WERI-Rb-1 (cell line): ENCODE data around the gene FTO.

Experiments used
- DNase-seq: peaks from one replicate; pipeline ENCODE4 v3.0.0-alpha.2; 2020
- H3K27ac ChIP-seq: fragments of 250-450 bp; sonication (Bioruptor Pico); 2 replicates; pipeline ENCODE4 v1.5.1; 2020; ENCODE audit warnings: mild to moderate bottlenecking, moderate library complexity
- H3K27me3 ChIP-seq: fragments of 250-450 bp; sonication (Bioruptor Pico); 2 replicates; pipeline ENCODE4 v1.5.1; 2021; ENCODE audit warnings: mild to moderate bottlenecking, low read depth, moderate library complexity; ENCODE audit not compliant: insufficient read depth, severe bottlenecking
- H3K36me3 ChIP-seq: fragments of 250-450 bp; sonication (Bioruptor Pico); 2 replicates; pipeline ENCODE4 v1.5.1; 2020; ENCODE audit warnings: mild to moderate bottlenecking, moderate library complexity
- H3K4me3 ChIP-seq: 2 replicates; pipeline ENCODE4 v1.5.1; 2011; ENCODE audit warnings: low read depth, mild to moderate bottlenecking, control low read depth, low read length
- H3K9me3 ChIP-seq: fragments of 250-450 bp; sonication (Bioruptor Pico); 2 replicates; pipeline ENCODE4 v1.5.1; 2021; ENCODE audit warnings: mild to moderate bottlenecking, moderate library complexity; ENCODE audit not compliant: severe bottlenecking
- CTCF ChIP-seq: IDR thresholded peaks from 2 replicates; pipeline ENCODE4 v1.5.1; 2011; ENCODE audit warnings: low read depth, mild to moderate bottlenecking, control low read depth, inconsistent platforms, low read length

FTO gene

GRCh38 chr16:54102888-54103866 lies 399.2 kb downstream of the FTO start:
- TF ChIP-seq CTCF, result no peak
- Histone ChIP-seq H3K4me3 (no peak overlapping the region), H3K27me3 (no peaks in the 10 kb centered on the region), H3K27ac (no peak overlapping the region), H3K36me3 (no peaks in the 10 kb centered on the region), H3K9me3 (no peaks in the 10 kb centered on the region)
- DNase-seq, result no peak

- Histone ChIP-seq H3K27ac (no peak overlapping the region), H3K27me3 (no peaks in the 10 kb centered on the region), H3K4me3 (no peak overlapping the region), H3K9me3 (no peaks in the 10 kb centered on the region), H3K36me3 (no peaks in the 10 kb centered on the region)
- no peak for TF ChIP-seq CTCF
- no peak for DNase-seq
Measured at GRCh38 chr16:54106057-54106456, 402.1 kb downstream of the FTO start.

GRCh38 chr16:54107583-54108202 lies 403.7 kb downstream of the FTO start:
- Histone ChIP-seq H3K36me3 (peaks cover 5% of the 10 kb centered on the region; the same call in 1 of the 2 replicates), H3K27ac (no peak overlapping the region), H3K4me3 (no peak overlapping the region), H3K9me3 (no peaks in the 10 kb centered on the region), H3K27me3 (no peaks in the 10 kb centered on the region)
- no peak for TF ChIP-seq CTCF
- DNase-seq, result no peak

- Histone ChIP-seq H3K27me3 (no peaks in the 10 kb centered on the region), H3K4me3 (peak overlapping the region; percentile 8; the same call in 1 of the 2 replicates), H3K9me3 (no peaks in the 10 kb centered on the region), H3K36me3 (peaks cover 8% of the 10 kb centered on the region), H3K27ac (peak overlapping the region; percentile 72)
- DNase-seq, result peak; percentile 49
- no peak for TF ChIP-seq CTCF
Measured at GRCh38 chr16:54110016-54110981, 406.3 kb downstream of the FTO start.

GRCh38 chr16:54112451-54113206 lies 408.7 kb downstream of the FTO start:
- Histone ChIP-seq H3K9me3 (no peaks in the 10 kb centered on the region), H3K4me3 (no peak overlapping the region), H3K36me3 (peaks cover 8% of the 10 kb centered on the region), H3K27ac (no peak overlapping the region; the same call in 1 of the 2 replicates), H3K27me3 (no peaks in the 10 kb centered on the region)
- no peak for DNase-seq
- TF ChIP-seq CTCF, result no peak
